Endothelial cell (in vitro differentiated cells): Measurements from ENCODE around the gene IZUMO4. TPM values are rescaled to one million over a fixed set of nuclear protein-coding genes. Genes with fewer than 3 reads are reported as not detected.

Experiments
- DNase-seq: peaks from one replicate; pipeline ENCODE4 v3.0.0; 2021; ENCODE audit warnings: low spot score
- H3K27ac Mint-ChIP-seq: one replicate; pipeline ENCODE4 v1.8.0; 2021; ENCODE audit warnings: mixed read lengths, inconsistent platforms; ENCODE audit not compliant: unreplicated experiment
- H3K27me3 Mint-ChIP-seq: one replicate; pipeline ENCODE4 v1.8.0; 2021; ENCODE audit warnings: mild to moderate bottlenecking, moderate library complexity, mixed read lengths, inconsistent platforms; ENCODE audit not compliant: unreplicated experiment
- H3K36me3 Mint-ChIP-seq: one replicate; pipeline ENCODE4 v1.8.0; 2021; ENCODE audit warnings: mild to moderate bottlenecking, low read depth, mixed read lengths, inconsistent platforms; ENCODE audit not compliant: unreplicated experiment
- H3K4me1 Mint-ChIP-seq: one replicate; pipeline ENCODE4 v1.8.0; 2021; ENCODE audit warnings: mild to moderate bottlenecking, mixed read lengths, inconsistent platforms; ENCODE audit not compliant: unreplicated experiment
- H3K4me3 Mint-ChIP-seq: one replicate; pipeline ENCODE4 v1.8.0; 2021; ENCODE audit warnings: mild to moderate bottlenecking, mixed read lengths, inconsistent platforms; ENCODE audit not compliant: unreplicated experiment
- H3K9me3 Mint-ChIP-seq: one replicate; pipeline ENCODE4 v1.8.0; 2021; ENCODE audit warnings: mixed read lengths, inconsistent platforms; ENCODE audit not compliant: unreplicated experiment
- total RNA-seq: library from RNA; stranded (reverse); fragmentation: NEBNext Ultra II Directional; extraction: Animal tissue kit (Norgen Biotek cat#: 25700); gene quantifications from one replicate; pipeline ENCODE4 v1.2.1, GENCODE V29; 2021; ENCODE audit not compliant: unreplicated experiment
- TF ChIP-seq, protein P1 (sequence below): fragments of 200-600 bp; sonication (generic); IDR thresholded peaks from one replicate; pipeline ENCODE4 v1.5.0; 2021; ENCODE audit warnings: antibody characterized with exemption; ENCODE audit not compliant: unreplicated experiment

IZUMO4 gene
- total RNA-seq, 1 donor from 2014 or later: 8.9 TPM

DNA sequence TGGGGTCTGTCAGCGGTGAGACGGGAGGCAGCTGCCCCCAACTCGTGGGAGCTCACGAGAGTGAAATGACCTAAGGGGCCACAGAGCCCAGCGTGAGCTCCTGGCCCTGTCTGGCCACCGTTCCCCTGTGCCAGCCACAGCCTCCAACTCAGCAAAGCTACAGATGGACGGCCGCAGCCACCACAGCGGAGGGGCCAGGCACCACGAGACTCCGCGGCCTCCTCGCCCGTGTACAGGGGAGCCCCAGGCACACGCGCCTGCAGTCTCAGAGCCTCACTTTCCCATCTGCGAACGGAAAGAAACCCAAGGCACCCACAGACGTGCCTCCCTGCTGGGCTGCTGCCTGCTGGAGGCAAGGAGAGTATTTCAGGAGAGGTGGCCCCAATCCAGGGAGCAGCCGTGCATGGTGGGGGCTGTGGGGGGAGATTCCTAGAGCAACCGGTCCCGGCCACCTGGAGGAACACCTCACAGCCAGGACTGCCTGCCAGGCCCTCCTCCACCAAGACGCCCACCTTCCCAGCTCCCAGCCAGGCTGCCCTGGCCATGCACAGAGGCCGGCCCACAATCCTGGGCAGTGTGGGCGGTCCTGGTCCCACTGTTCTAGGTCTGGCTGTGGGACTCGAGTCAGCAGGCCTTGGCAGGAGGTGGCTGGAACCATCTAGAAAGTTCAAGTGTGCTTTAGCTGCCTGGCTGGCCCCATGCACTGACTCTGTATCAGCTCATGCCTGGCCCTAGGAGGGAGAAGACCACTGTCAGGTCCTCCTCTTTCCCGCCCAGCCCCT lies 47.6 kb upstream of the IZUMO4 start:
- TF ChIP-seq, protein P1, sequence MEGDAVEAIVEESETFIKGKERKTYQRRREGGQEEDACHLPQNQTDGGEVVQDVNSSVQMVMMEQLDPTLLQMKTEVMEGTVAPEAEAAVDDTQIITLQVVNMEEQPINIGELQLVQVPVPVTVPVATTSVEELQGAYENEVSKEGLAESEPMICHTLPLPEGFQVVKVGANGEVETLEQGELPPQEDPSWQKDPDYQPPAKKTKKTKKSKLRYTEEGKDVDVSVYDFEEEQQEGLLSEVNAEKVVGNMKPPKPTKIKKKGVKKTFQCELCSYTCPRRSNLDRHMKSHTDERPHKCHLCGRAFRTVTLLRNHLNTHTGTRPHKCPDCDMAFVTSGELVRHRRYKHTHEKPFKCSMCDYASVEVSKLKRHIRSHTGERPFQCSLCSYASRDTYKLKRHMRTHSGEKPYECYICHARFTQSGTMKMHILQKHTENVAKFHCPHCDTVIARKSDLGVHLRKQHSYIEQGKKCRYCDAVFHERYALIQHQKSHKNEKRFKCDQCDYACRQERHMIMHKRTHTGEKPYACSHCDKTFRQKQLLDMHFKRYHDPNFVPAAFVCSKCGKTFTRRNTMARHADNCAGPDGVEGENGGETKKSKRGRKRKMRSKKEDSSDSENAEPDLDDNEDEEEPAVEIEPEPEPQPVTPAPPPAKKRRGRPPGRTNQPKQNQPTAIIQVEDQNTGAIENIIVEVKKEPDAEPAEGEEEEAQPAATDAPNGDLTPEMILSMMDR: no peak
- H3K36me3 Mint-ChIP-seq: no peaks in the 10 kb centered on the region
- H3K27me3 Mint-ChIP-seq: peaks cover 6% of the 10 kb centered on the region
- H3K9me3 Mint-ChIP-seq: no peaks in the 10 kb centered on the region
- no peak overlapping the region for H3K27ac Mint-ChIP-seq
- DNase-seq: no peak
- peaks cover 7% of the 10 kb centered on the region for H3K4me1 Mint-ChIP-seq
- H3K4me3 Mint-ChIP-seq: peak overlapping the region; percentile 94

DNA sequence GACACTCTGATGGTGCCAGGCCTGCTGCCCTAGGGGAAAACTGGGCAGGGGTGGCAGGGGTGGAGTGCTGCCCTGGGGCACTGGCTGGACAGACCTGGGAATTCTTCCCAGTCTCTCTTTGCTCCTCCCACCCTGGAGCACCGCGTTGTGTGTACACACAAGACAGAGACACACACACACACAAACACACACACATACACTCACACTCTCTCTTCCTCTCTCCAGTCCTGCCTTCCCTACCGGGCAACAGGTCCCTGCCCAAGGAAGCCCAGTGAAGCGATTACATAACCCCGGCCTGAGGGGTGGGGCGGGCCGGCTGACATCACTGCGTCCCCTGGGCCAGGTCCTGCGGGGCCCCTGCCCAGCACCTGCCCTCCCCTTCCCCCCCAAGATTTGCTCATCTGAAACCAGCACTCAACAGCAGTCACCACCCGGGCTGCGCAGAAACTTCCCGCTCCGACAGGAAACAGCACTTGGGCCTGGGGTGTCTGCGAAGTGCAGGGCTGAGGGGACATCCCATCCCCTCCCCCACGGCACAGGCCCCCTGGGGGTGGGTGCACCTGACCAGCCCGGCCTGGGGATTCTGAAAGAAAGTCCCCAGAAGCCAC lies 46.9 kb upstream of the IZUMO4 start:
- H3K9me3 Mint-ChIP-seq: no peaks in the 10 kb centered on the region
- peak overlapping the region; percentile 94 for H3K4me3 Mint-ChIP-seq
- DNase-seq: peak; percentile 60
- no peaks in the 10 kb centered on the region for H3K36me3 Mint-ChIP-seq
- peaks cover 7% of the 10 kb centered on the region for H3K27me3 Mint-ChIP-seq
- TF ChIP-seq, protein P1: no peak
- H3K27ac Mint-ChIP-seq: no peak overlapping the region
- peaks cover 7% of the 10 kb centered on the region for H3K4me1 Mint-ChIP-seq

DNA sequence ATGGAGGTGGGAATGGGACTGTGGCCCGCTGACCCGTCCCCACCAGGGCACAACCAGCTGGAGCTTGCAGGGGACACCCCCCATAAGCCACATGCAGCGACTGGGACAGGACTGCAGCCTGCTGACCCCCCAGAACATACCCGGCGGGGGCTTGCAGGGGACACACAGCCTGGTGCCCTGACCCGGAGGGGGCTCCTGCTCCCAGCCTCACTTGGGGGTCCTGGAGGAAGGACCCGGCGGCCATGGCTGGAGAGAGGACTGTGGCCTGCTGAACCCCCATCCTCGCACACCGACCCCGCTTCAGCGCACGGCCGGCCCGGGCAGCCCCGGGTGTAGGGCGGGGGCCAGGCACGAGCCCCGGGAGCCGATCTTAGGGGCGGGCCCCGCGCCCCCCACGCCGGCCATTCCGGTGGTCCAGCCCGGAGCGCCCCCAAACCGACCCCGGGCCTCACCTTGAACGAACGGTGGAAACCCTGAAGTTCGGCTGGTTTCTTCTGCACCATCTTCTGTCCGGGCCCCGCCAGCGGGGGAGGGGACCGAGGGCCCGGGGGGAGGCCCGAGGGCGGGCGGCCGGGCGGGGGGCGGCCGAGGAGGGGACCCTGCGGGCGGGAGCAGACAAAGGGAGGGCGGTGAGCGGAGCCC lies 46.2 kb upstream of the IZUMO4 start:
- Mint-ChIP-seq H3K36me3 (no peaks in the 10 kb centered on the region), H3K27me3 (peaks cover 7% of the 10 kb centered on the region), H3K4me1 (peaks cover 7% of the 10 kb centered on the region), H3K27ac (no peak overlapping the region), H3K4me3 (peak overlapping the region; percentile 94), H3K9me3 (no peaks in the 10 kb centered on the region)
- TF ChIP-seq, protein P1: no peak
- no peak for DNase-seq

- Mint-ChIP-seq H3K9me3 (no peaks in the 10 kb centered on the region), H3K27me3 (peaks cover 7% of the 10 kb centered on the region), H3K27ac (no peak within 1 kb of the TSS), H3K4me3 (peak within 1 kb of the TSS; percentile 94), H3K4me1 (peaks cover 11% of the 10 kb centered on the region), H3K36me3 (no peaks in the 10 kb centered on the region)
- TF ChIP-seq, protein P1: peak; percentile 79
- peak; percentile 99 for DNase-seq
Observed at GRCh38 chr19:2050991-2051772, 45.5 kb upstream of the IZUMO4 start, which contains the start of gene MKNK2. Gene MKNK2 (minus strand): TSS chr19:2051244. CDS start chr19:2050851, 393 bp downstream.
